Esophagus squamous epithelium (tissue), 5 donors: ENCODE data around the gene CNKSR3. TPM values are rescaled to one million over a fixed set of nuclear protein-coding genes. Genes with fewer than 3 reads are reported as not detected.

Source experiments
- DNase-seq: peaks from one replicate; lab custom pipeline; 2025; lab: John Stamatoyannopoulos, UW
- H3K27ac ChIP-seq, 4 donors: fragments of 200-600 bp; sonication (generic); one replicate each; pipeline ENCODE4 v1.5.1; 2016 to 2019; ENCODE audit warnings: mild to moderate bottlenecking in 1 of 4
- H3K27me3 ChIP-seq, 4 donors: fragments of 200-600 bp; sonication (generic); 1 replicate in 3 of 4; 2 replicates in 1 of 4; pipeline versions ENCODE4 v1.5.1 to v1.6.0; 2017 to 2021; ENCODE audit warnings: antibody characterized with exemption in 1 of 4
- H3K36me3 ChIP-seq, 3 donors: fragments of 200-600 bp; sonication (generic); one replicate each; pipeline ENCODE4 v1.5.1; 2016 to 2019
- H3K4me1 ChIP-seq, 3 donors: fragments of 200-600 bp; sonication (generic); one replicate each; pipeline ENCODE4 v1.5.1; 2017 to 2019
- H3K4me3 ChIP-seq, 4 donors: fragments of 200-600 bp; sonication (generic); 1 replicate in 3 of 4; 2 replicates in 1 of 4; pipeline ENCODE4 v1.5.1; 2016 to 2019; ENCODE audit warnings: mild to moderate bottlenecking in 2 of 4, moderate library complexity in 1 of 4
- H3K9me3 ChIP-seq, 3 donors: fragments of 200-600 bp; sonication (generic); one replicate each; pipeline ENCODE4 v1.5.1; 2016 to 2019
- POLR2A ChIP-seq, 4 donors: fragments of 450-650 bp; IDR thresholded peaks; one replicate each; pipeline ENCODE4 v1.6.1; 2017; ENCODE audit warnings: antibody characterized with exemption in 4 of 4, mild to moderate bottlenecking in 4 of 4, moderate library complexity in 3 of 4
- WGBS, 2 donors: methylation state at CpG; one replicate each; pipeline ENCODE4 v1.1.5; 2018; 5-methylcytosine and 5-hydroxymethylcytosine counted together
- intact Hi-C: fragments of 100-400 bp; cut with DNase I; formaldehyde crosslinking; loops from one replicate; pipeline ENCODE4 v1.15.0; 2022
- total RNA-seq, 4 donors: library from RNA; depleted of rRNA; stranded (reverse); fragments of >200 nt; gene quantifications; one replicate each; pipeline ENCODE4 v1.1.0, GENCODE V29; 2016
- TF ChIP-seq, protein P1 (sequence below), 6 experiments: fragments of 450-650 bp in 4 of 6; fragments of 200-600 bp in 2 of 6; sonication (generic) in 2 of 6; IDR thresholded peaks; one replicate each; pipeline ENCODE4 v1.5.1; 2016 to 2019; ENCODE audit warnings: antibody characterized with exemption in 6 of 6, mild to moderate bottlenecking in 4 of 6, moderate library complexity in 4 of 6
- donor health status: DM: yes; HTN: yes; CAD: no.

The CNKSR3 gene
- total RNA-seq, 4 donors from 2014 or later: 10.2 to 18.8 (median 13.8) TPM

DNA sequence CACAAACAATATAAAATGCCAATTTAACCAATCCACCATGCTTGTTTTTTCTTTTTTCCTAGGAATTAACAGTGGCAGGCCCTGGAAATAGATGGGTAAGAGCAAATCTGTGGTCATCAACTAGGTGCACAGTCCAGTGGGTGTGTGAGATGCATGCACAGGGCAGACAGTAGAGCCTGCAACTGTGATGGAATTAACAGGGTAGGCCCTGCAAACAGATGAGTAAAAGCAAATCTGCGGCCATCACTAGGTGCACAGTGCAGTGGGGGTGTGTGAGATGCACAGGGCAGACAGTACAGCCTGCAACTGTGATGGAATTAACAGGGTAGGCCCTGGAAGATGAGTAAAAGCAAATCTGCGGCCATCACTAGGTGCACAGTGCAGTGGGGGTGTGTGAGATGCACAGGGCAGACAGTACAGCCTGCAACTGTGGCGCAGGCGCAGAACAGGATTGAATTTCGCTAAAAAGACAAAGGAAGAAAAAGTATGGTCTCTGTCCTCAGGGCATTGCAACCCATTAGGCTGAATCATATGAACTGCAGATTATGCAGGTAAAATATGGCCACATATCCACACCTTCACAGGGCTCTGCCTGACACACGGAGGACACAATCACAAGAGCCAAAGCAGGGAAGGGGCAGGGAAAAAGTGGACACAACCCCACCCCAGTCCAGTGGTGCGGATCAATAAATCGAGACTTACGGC lies 112.8 kb downstream of the CNKSR3 start:
- Histone ChIP-seq H3K27me3 (no peaks in the 10 kb centered on the region), H3K36me3 (peaks cover 0 to 16% (median 0%) of the 10 kb centered on the region in 3 donors), H3K9me3 (no peaks in the 10 kb centered on the region), H3K27ac (no peak overlapping the region), H3K4me3 (no peak overlapping the region), H3K4me1 (peaks cover 0 to 22% (median 0%) of the 10 kb centered on the region in 3 donors)
- 95 to 96% methylated on average over 9 of the region's 9 CpGs for WGBS, 2 donors
- TF ChIP-seq POLR2A (IDR thresholded peaks at IDR 0.05): no peak
- TF ChIP-seq, protein P1, sequence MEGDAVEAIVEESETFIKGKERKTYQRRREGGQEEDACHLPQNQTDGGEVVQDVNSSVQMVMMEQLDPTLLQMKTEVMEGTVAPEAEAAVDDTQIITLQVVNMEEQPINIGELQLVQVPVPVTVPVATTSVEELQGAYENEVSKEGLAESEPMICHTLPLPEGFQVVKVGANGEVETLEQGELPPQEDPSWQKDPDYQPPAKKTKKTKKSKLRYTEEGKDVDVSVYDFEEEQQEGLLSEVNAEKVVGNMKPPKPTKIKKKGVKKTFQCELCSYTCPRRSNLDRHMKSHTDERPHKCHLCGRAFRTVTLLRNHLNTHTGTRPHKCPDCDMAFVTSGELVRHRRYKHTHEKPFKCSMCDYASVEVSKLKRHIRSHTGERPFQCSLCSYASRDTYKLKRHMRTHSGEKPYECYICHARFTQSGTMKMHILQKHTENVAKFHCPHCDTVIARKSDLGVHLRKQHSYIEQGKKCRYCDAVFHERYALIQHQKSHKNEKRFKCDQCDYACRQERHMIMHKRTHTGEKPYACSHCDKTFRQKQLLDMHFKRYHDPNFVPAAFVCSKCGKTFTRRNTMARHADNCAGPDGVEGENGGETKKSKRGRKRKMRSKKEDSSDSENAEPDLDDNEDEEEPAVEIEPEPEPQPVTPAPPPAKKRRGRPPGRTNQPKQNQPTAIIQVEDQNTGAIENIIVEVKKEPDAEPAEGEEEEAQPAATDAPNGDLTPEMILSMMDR (IDR thresholded peaks at IDR 0.05): no peak
- intact Hi-C loops: no loop called here
- no peak for DNase-seq

DNA sequence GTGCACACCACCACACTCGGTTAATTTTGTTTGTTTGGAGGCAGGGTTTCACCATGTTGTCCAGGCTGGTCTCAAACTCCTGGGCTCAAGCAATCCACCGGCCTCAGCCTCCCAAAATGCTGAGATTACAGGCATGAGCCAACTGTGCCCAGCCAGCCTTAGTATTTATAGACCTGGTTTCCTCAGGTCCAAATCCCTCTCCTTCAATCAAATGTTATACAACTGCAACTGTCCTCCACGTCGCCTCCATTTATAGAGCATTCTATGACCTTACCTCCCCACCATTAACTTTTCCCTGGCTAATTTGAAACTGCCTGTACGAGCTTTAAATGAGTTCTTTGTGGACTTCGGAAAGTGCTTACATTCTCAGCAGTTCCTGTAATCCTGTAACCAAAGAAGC lies 114.6 kb downstream of the CNKSR3 start:
- H3K36me3 ChIP-seq: peaks cover 0 to 8% (median 0%) of the 10 kb centered on the region in 3 donors
- intact Hi-C loops: no loop called here

GRCh38 chr6:154395316-154395715 lies 115.2 kb downstream of the CNKSR3 start:
- Histone ChIP-seq H3K9me3 (no peaks in the 10 kb centered on the region), H3K36me3 (peaks cover 0 to 3% (median 0%) of the 10 kb centered on the region in 3 donors), H3K4me1 (peaks cover 0 to 2% (median 0%) of the 10 kb centered on the region in 3 donors), H3K27me3 (no peaks in the 10 kb centered on the region), H3K4me3 (no peak overlapping the region), H3K27ac (no peak overlapping the region)
- intact Hi-C loops: no loop called here
- no peak for DNase-seq
- TF ChIP-seq, protein P1 (IDR thresholded peaks at IDR 0.05): no peak
- no peak for TF ChIP-seq POLR2A (IDR thresholded peaks at IDR 0.05)

More for the DNA sequence above, 114.6 kb downstream of the CNKSR3 start:
- DNase-seq: no peak
- Histone ChIP-seq H3K9me3 (no peaks in the 10 kb centered on the region), H3K4me3 (no peak overlapping the region), H3K27me3 (no peaks in the 10 kb centered on the region), H3K27ac (no peak overlapping the region), H3K4me1 (peaks cover 0 to 7% (median 0%) of the 10 kb centered on the region in 3 donors)
- WGBS, 2 donors: 80 to 87% methylated on average over 4 to 6 of the region's 6 CpGs
- TF ChIP-seq, protein P1 (IDR thresholded peaks at IDR 0.05): no peak
- TF ChIP-seq POLR2A (IDR thresholded peaks at IDR 0.05): no peak

DNA sequence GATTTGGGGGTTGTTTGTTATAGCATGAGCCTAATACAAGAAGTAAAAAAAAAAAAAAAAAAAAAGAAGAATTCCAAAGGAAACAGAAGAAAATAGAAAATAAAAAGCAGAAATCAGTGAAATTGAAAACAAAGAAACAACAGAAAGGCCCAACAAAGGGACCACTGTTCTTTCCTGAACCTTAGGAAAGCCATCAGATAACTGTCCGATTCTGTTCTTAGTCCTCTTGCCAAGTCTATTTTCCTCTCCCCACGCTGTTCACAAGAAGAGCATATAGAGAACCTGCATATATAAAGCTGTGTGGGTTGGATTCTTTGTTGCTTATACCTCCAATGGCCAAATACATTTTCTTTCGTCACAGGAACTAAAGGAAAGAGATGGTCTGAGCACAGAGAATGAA lies 115.9 kb downstream of the CNKSR3 start:
- WGBS, 2 donors: 75 to 80% methylated on average over 3 of the region's 3 CpGs

GRCh38 chr6:154390034-154390433 lies 120.5 kb downstream of the CNKSR3 start:
- Histone ChIP-seq H3K9me3 (no peaks in the 10 kb centered on the region), H3K27ac (no peak overlapping the region), H3K4me3 (no peak overlapping the region), H3K36me3 (no peaks in the 10 kb centered on the region), H3K4me1 (peaks cover 0 to 4% (median 0%) of the 10 kb centered on the region in 3 donors), H3K27me3 (no peaks in the 10 kb centered on the region)
- no peak for DNase-seq
- intact Hi-C loops: no loop called here
- WGBS, 2 donors: 71 to 74% methylated on average over 1 of the region's 1 CpG
- TF ChIP-seq POLR2A (IDR thresholded peaks at IDR 0.05): no peak
- TF ChIP-seq, protein P1 (IDR thresholded peaks at IDR 0.05): no peak

More for the DNA sequence above, 115.9 kb downstream of the CNKSR3 start:
- H3K4me1 ChIP-seq: no peaks in the 10 kb centered on the region
- no peaks in the 10 kb centered on the region for H3K36me3 ChIP-seq
- no peaks in the 10 kb centered on the region for H3K9me3 ChIP-seq
- H3K27me3 ChIP-seq: no peaks in the 10 kb centered on the region
- no peak overlapping the region for H3K4me3 ChIP-seq
- TF ChIP-seq POLR2A (IDR thresholded peaks at IDR 0.05): no peak
- TF ChIP-seq, protein P1 (IDR thresholded peaks at IDR 0.05): no peak
- no peak for DNase-seq
- H3K27ac ChIP-seq: no peak overlapping the region
- intact Hi-C loops: no loop called here
